GM10266 (cell line): ENCODE measurements around the gene CAMKK1.

ENCODE experiments used
- DNase-seq: peaks from one replicate; pipeline ENCODE4 v3.0.0; 2012; ENCODE audit errors: extremely low spot score
- TF ChIP-seq, protein P1 (sequence below): IDR thresholded peaks from 2 replicates; pipeline ENCODE4 v1.5.1; 2012; ENCODE audit warnings: mild to moderate bottlenecking, low read depth; ENCODE audit not compliant: control insufficient read depth, insufficient read depth; ENCODE audit errors: missing control alignments

Gene CAMKK1

DNA sequence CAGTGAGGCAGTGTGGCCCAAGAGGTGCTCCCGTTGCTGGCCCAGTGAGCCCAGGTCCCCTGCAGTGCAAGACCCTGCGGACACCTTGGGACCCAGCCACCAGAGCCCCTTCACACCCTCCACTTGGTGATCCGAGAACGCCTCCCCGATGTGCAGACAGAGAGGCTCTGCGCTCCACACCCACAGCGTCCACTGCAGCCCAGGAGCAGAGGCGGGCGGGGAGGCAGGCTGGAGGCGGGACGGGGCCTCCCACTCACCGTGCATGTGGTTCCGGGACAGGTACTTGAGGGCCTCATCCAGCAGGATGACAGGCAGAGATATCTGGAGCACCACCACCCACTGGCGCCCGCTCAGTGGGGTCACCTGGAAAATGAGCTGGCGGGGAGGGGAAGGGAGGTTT is 35.6 kb upstream of the CAMKK1 start:
- no peak for DNase-seq
- TF ChIP-seq, protein P1, sequence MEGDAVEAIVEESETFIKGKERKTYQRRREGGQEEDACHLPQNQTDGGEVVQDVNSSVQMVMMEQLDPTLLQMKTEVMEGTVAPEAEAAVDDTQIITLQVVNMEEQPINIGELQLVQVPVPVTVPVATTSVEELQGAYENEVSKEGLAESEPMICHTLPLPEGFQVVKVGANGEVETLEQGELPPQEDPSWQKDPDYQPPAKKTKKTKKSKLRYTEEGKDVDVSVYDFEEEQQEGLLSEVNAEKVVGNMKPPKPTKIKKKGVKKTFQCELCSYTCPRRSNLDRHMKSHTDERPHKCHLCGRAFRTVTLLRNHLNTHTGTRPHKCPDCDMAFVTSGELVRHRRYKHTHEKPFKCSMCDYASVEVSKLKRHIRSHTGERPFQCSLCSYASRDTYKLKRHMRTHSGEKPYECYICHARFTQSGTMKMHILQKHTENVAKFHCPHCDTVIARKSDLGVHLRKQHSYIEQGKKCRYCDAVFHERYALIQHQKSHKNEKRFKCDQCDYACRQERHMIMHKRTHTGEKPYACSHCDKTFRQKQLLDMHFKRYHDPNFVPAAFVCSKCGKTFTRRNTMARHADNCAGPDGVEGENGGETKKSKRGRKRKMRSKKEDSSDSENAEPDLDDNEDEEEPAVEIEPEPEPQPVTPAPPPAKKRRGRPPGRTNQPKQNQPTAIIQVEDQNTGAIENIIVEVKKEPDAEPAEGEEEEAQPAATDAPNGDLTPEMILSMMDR = no peak

DNA sequence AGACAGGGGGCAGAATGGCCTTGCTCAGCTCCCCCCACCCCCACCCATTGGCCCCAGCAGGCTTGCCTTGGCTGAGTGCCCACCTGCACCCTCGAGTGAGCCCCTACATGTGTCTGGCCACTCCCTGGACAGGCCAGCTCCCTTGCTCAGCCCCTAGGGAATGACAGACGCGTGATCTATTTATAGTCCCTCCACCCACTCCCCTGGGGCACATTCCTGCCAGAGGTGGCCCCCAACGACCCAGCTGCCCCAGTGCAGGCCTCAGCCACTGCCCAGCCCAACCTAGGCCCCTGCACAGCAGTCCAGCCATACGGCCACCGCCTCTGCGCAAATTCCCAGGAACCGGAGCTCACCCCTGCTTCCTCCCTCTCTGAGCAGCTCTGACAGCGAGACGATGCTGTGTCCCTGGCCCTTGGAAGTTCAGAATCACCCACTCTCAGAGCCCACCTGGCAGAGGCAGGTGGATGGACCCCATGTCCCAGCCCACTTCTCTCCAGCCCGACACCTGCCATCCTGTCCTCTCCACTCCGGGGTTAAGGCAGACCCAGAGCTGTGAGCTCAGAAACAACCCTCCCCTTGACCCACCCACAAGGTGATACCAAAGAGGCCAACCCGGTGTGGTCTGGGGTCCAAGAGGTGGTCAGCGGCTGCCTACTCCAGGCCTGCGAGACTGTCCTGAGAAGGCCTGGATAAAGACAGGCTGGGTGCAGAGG is 34.9 kb upstream of the CAMKK1 start:
- TF ChIP-seq, protein P1 = no peak
- no peak for DNase-seq

DNA sequence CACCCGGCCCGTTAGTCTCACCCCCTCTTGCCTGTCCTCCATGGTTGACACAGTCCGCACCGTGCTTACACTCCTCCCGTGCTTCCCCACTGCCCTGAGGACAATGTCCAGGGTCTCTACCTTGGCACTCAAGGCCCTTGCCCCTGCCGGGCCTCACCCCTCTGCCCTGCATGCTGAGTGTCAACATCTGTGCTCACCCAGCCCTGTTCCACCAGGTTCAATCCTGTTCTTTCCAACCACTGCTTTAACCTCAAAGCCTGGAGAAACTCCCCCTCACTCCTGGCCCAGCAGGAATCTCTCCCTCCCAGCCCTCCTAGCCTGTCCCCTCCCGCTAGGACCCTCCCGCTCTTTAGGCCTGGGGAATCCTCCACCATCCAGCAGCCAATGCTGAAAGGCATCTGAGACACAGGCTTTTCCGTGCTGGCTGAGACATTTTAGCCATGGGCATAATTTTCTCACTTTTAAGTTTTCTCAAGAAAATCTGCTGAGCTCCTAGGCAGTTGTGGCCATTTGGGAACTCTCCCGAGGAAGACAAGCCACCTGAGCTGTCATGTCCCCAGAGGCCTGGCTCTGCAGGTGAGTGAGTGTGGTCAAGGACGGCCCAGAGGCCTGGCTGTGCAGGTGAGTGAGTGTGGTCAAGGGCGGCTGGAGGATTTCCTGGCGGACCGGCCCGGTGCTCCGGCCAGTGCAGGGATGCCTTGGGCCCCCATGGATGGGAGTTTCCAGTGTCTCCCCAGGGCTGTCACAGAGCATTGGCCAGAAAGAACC is 34.2 kb upstream of the CAMKK1 start:
- TF ChIP-seq, protein P1 = no peak
- DNase-seq = no peak

DNA sequence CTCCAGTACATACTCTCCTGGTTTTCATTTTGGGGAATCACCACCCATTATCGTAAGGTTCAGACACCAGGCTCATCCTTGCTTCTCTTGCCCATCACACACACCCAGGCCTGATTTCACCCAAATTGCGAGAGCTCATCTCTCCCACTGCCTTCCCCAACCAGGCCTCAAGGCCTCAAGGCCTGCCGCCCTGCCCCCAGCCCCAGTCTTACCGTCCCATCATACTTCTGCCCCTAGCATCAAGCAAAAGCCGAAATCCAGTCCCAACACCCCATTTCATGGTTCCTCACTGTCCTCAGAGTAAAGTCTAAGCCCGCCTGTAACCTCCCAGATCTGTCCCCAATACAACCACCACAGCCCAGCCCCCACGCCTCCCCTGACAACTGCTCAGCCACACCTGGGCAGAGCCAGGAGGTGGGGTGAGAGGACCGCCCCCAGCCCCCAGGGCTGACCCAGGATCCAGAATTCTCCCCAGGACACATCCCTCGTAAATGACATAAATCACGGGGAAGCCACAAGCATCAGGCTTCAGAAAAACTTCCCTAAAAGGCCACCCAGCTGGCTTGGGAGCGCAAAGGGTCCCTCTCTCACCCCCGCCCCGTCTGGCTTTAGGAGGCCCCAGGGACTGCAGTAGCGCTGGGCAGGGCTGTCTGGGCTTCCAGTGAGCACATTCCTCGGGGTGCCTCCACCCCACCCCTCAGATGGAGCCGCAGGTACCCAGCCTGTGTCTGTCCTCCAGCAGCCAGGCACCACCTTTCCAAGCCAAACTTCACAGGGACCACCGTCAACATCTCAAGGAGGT is 33.0 kb upstream of the CAMKK1 start:
- TF ChIP-seq, protein P1 = no peak
- no peak for DNase-seq

DNA sequence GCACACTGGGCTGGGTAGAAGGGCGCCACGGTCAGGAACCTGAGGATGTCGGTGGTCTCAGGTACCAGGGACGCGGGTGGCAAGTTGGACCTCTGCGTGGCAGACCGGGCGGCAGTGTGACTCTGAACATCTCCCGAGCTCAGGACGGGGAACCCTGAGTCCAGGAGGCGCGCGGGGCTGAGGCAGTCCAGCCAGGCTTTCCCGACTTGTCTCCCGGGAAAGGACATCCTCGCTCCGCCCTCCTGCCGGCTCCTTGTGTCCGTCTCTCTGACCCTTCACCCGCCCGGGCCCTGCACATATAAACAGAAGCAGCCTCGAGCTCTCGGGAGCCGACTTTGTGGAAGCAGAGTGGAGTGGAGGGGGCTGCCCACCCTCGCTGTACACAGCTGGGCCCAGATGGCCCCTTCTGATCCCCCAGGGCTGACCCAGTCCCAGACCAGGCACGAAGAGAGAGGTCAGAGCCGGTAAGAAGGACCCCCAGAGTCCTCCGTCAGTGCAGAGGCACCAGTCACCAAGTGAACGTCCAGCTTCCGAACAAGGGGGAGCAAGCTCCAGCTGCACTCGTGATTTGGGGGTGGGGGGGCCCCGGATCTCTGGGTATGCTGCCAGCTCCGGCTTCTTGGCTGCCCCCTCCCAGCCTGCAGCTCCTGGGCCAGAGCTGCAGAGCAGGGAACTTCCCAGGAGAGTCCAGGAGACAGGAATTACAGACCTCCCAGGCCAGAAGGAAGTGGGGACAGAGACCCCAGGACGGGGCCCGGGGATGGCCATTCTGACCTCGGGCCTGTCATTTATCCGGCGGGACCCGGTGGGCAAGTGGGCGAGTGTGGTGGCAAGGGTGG is 31.9 kb upstream of the CAMKK1 start:
- DNase-seq = no peak
- TF ChIP-seq, protein P1 = no peak

DNA sequence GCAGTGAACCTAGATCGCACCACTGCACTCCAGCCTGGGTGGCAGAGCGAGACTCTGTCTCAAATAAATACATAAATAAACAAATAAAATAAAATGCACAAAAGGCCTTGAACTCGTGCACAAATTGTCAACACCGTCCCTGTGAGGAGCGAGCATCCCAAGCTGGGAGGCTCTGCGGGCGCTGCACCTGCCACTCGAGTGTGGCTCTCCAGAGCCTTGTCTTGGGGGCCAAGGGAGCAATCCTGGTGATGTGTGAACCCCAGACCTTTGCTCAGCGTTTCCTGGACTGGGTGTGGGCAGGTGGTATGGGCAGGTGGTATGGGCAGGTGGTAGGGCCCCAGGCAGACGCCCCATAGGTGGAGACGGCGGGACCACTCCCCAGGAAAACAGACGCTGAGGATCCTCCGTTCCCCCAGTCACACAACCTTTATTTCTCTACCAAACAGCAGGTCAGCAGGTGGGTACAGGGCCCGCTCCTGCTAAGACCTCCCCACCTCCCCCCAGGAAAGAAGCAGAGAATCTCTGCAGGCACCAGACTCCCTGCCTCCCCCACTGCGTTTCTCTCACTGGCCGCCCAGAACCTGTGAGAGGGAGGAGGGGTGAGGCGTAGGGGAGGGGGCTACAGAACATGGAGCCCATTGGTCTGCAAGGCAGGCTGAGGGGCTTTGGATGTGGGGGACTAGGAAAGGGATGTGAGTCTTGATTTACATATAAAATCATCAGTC is 30.8 kb upstream of the CAMKK1 start:
- TF ChIP-seq, protein P1 = no peak
- DNase-seq = no peak
